ENCODE data around the gene ALAS2.

DNA sequence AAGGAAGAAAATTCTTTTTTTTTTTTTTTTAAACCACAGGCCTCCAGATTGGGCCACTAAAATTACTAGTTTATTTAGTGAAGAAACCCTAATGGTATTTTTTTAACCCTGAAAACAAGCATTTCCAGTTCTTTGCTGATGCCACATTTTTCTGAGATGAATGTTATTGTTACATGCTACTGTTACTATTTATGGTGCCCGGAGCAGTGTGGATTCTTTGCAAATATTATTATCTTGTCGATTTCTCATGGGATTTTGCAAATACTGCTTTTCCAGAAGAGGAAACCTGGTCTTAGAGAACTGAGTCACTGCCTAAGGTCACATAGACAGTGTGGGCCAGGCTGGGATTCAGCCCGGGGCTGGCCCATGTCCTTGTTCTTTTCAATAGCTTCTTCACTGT lies 8.7 kb upstream of the ALAS2 start:
- TF ChIP-seq EZH2 (IDR thresholded peaks at IDR 0.05), result no peak
- TF ChIP-seq, protein P1, sequence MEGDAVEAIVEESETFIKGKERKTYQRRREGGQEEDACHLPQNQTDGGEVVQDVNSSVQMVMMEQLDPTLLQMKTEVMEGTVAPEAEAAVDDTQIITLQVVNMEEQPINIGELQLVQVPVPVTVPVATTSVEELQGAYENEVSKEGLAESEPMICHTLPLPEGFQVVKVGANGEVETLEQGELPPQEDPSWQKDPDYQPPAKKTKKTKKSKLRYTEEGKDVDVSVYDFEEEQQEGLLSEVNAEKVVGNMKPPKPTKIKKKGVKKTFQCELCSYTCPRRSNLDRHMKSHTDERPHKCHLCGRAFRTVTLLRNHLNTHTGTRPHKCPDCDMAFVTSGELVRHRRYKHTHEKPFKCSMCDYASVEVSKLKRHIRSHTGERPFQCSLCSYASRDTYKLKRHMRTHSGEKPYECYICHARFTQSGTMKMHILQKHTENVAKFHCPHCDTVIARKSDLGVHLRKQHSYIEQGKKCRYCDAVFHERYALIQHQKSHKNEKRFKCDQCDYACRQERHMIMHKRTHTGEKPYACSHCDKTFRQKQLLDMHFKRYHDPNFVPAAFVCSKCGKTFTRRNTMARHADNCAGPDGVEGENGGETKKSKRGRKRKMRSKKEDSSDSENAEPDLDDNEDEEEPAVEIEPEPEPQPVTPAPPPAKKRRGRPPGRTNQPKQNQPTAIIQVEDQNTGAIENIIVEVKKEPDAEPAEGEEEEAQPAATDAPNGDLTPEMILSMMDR (IDR thresholded peaks at IDR 0.05), result no peak

Measured in neural progenitor cell (in vitro differentiated cells).